IMR-90 (cell line): ENCODE measurements around the gene USP25. TPM values are rescaled to one million over a fixed set of nuclear protein-coding genes. Genes with fewer than 3 reads are reported as not detected.

Experiments
- ATAC-seq: fragments of 200-7000 bp; cut with Tn5 transposase; 2 replicates; pipeline ENCODE4 v1.9.1; 2020; ENCODE audit warnings: low read depth, mild to moderate bottlenecking, moderate library complexity
- BruUV-seq: library from RNA; stranded (reverse); fragments of 400-500 nt; replicated peaks from 2 replicates; lab custom pipeline; 2021; lab: Mats Ljungman, UMichigan
- CTCF ChIA-PET: fragments of 300-600 bp; formaldehyde crosslinking; extraction: SDS; loops from one replicate; lab custom pipeline; 2021; ENCODE audit warnings: antibody characterized with exemption; lab: Yijun Ruan, JAX
- POLR2A ChIA-PET: fragments of 300-600 bp; sonication (Branson Sonifier 250); formaldehyde crosslinking; loops from one replicate; lab custom pipeline; 2022; ENCODE audit warnings: antibody characterized with exemption; ENCODE audit not compliant: unreplicated experiment; lab: Charles Lee
- DNase-seq: peaks from one replicate; pipeline ENCODE4 v3.0.0; 2013
- H2AFZ ChIP-seq: replicated peaks from 2 replicates; pipeline ENCODE3; 2013; ENCODE audit warnings: low read length, mild to moderate bottlenecking; ENCODE audit not compliant: poor library complexity
- H2AK5ac ChIP-seq: 2 replicates; pipeline ENCODE4 v1.6.1; 2013; ENCODE audit warnings: low read depth, low read length, inconsistent platforms
- H2AK9ac ChIP-seq: replicated peaks from 2 replicates; pipeline ENCODE3; 2013; ENCODE audit warnings: mild to moderate bottlenecking, low read depth, low read length, moderate library complexity; ENCODE audit not compliant: poor library complexity
- H2BK120ac ChIP-seq: 2 replicates; pipeline ENCODE4 v1.6.1; 2013; ENCODE audit warnings: low read depth, low read length, inconsistent platforms
- H2BK15ac ChIP-seq: 3 replicates; pipeline ENCODE4 v1.6.1; 2013; ENCODE audit warnings: low read depth, low read length, inconsistent platforms
- H2BK20ac ChIP-seq: 2 replicates; pipeline ENCODE4 v1.6.1; 2013; ENCODE audit warnings: low read depth, mild to moderate bottlenecking, inconsistent platforms, low read length, moderate library complexity
- H2BK5ac ChIP-seq: 2 replicates; pipeline ENCODE4 v1.6.1; 2013; ENCODE audit warnings: mild to moderate bottlenecking, low read depth, low read length, inconsistent platforms; ENCODE audit not compliant: poor library complexity, severe bottlenecking
- H3K14ac ChIP-seq: replicated peaks from 2 replicates; pipeline ENCODE4 v1.6.1; 2013; ENCODE audit warnings: low read depth, low read length, inconsistent platforms
- H3K18ac ChIP-seq: 2 replicates; pipeline ENCODE4 v1.6.1; 2013; ENCODE audit warnings: low read depth, low read length, control low read depth
- H3K23ac ChIP-seq: 2 replicates; pipeline ENCODE4 v1.6.1; 2013; ENCODE audit warnings: low read depth, low read length, inconsistent platforms
- H3K27ac ChIP-seq: 2 replicates; pipeline ENCODE4 v1.5.1; 2013; ENCODE audit warnings: mild to moderate bottlenecking, control low read depth, low read length; ENCODE audit not compliant: insufficient read depth
- H3K27me3 ChIP-seq: 2 replicates; pipeline ENCODE4 v1.6.1; 2013; ENCODE audit warnings: low read length; ENCODE audit not compliant: control insufficient read depth, insufficient read depth
- H3K36me3 ChIP-seq: 2 replicates; pipeline ENCODE4 v1.6.1; 2013; ENCODE audit warnings: low read length, mixed read lengths; ENCODE audit not compliant: control insufficient read depth, insufficient read depth
- H3K4ac ChIP-seq: 2 replicates; pipeline ENCODE4 v1.6.1; 2013; ENCODE audit warnings: low read depth, low read length, inconsistent platforms
- H3K4me1 ChIP-seq: 2 replicates; pipeline ENCODE4 v1.6.1; 2013; ENCODE audit warnings: low read length, mixed read lengths; ENCODE audit not compliant: control insufficient read depth, insufficient read depth
- H3K4me2 ChIP-seq: 2 replicates; pipeline ENCODE4 v1.6.1; 2013; ENCODE audit warnings: low read depth, mild to moderate bottlenecking, control low read depth, low read length, moderate library complexity
- H3K4me3 ChIP-seq: 2 replicates; pipeline ENCODE4 v1.5.1; 2013; ENCODE audit warnings: low read depth, mild to moderate bottlenecking, control low read depth, low read length, moderate library complexity; ENCODE audit not compliant: insufficient read depth
- H3K56ac ChIP-seq: 2 replicates; pipeline ENCODE4 v1.6.1; 2013; ENCODE audit warnings: low read length, inconsistent platforms; ENCODE audit not compliant: insufficient read depth; ENCODE audit errors: extremely low read depth
- H3K79me1 ChIP-seq, 2 experiments: 2 replicates each; pipeline ENCODE4 v1.6.1; 2013; ENCODE audit warnings: low read length in 2 of 2, inconsistent platforms in 1 of 2, low read depth in 1 of 2
- H3K9ac ChIP-seq: 2 replicates; pipeline ENCODE4 v1.6.1; 2013; ENCODE audit warnings: low read depth, low read length, control low read depth
- H3K9me1 ChIP-seq: 2 replicates; pipeline ENCODE4 v1.6.1; 2013; ENCODE audit warnings: low read length, inconsistent platforms; ENCODE audit not compliant: insufficient read depth
- H3K9me3 ChIP-seq: 2 replicates; pipeline ENCODE4 v1.6.1; 2013; ENCODE audit warnings: low read length; ENCODE audit not compliant: control insufficient read depth, insufficient read depth
- H4K20me1 ChIP-seq: 2 replicates; pipeline ENCODE4 v1.6.1; 2013; ENCODE audit warnings: low read length, inconsistent platforms; ENCODE audit not compliant: insufficient read depth
- H4K5ac ChIP-seq: 2 replicates; pipeline ENCODE4 v1.6.1; 2013; ENCODE audit warnings: mild to moderate bottlenecking, low read depth, low read length, control low read depth
- H4K8ac ChIP-seq, 2 experiments: 2 replicates each; pipeline ENCODE4 v1.6.1; 2013; ENCODE audit warnings: low read depth in 2 of 2, low read length in 2 of 2, control low read depth in 1 of 2, inconsistent platforms in 1 of 2
- H4K91ac ChIP-seq: 2 replicates; pipeline ENCODE4 v1.6.1; 2013; ENCODE audit warnings: low read depth, low read length, inconsistent platforms; ENCODE audit not compliant: insufficient read depth
- BHLHE40 ChIP-seq: fragments of 150-350 bp; IDR thresholded peaks from 2 replicates; pipeline ENCODE4 v1.6.1; 2016; ENCODE audit warnings: mild to moderate bottlenecking, low read depth, low read length
- CEBPB ChIP-seq: IDR thresholded peaks from 2 replicates; pipeline ENCODE4 v1.6.1; 2012; ENCODE audit warnings: low read depth, low read length, improper control_type of control experiment
- CHD1 ChIP-seq: IDR thresholded peaks from 2 replicates; pipeline ENCODE4 v1.6.1; 2012; ENCODE audit warnings: low read depth, low read length, improper control_type of control experiment
- MAZ ChIP-seq: IDR thresholded peaks from 2 replicates; pipeline ENCODE4 v1.6.1; 2012; ENCODE audit warnings: low read depth, mild to moderate bottlenecking, low read length, improper control_type of control experiment, moderate library complexity, borderline replicate concordance
- WGBS, 2 experiments: methylation state at CpG; one replicate each; pipeline versions ENCODE4 v1.1.5 to v1.1.7; 2013; ENCODE audit warnings: missing lambda C conversion rate in 2 of 2; ENCODE audit not compliant: insufficient read length in 1 of 2; ENCODE audit errors: extremely low coverage in 2 of 2; 5-methylcytosine and 5-hydroxymethylcytosine counted together
- dilution Hi-C: fragments of 300-500 bp; cut with HindIII; formaldehyde crosslinking; loops from one replicate; pipeline ENCODE4 v1.14.3; 2018; ENCODE audit warnings: low sequenced_read_pairs; ENCODE audit not compliant: unreplicated experiment
- in situ Hi-C: fragments of 300-500 bp; cut with MboI; formaldehyde crosslinking; loops from 3 replicates; pipeline ENCODE4 v1.14.3; 2019; ENCODE audit warnings: low sequenced_read_pairs, inconsistent platforms, mixed read lengths
- intact Hi-C: fragments of 100-400 bp; cut with micrococcal nuclease; formaldehyde crosslinking; loops from 2 replicates; pipeline ENCODE4 v1.10.0; 2022
- polyA plus RNA-seq, 3 experiments: library from polyadenylated mRNA; depleted of rRNA; stranded (reverse); fragments of >200 nt; gene quantifications; 2 replicates each; pipeline ENCODE4 v1.2.3, GENCODE V29; 2012; ENCODE audit warnings: low replicate concordance in 1 of 3
- total RNA-seq: library from RNA; depleted of rRNA; stranded (reverse); fragments of >200 nt; gene quantifications from 2 replicates; pipeline ENCODE4 v1.2.3, GENCODE V29; 2012
- TF ChIP-seq, protein P1 (sequence below): conservative IDR thresholded peaks from 2 replicates; pipeline ENCODE4 v1.5.1; 2012; ENCODE audit warnings: mild to moderate bottlenecking, low read depth, low read length, improper control_type of control experiment

Gene USP25
- total and polyA plus RNA-seq, 2 of the 4 experiments (the other 2 are of a cell fraction), result 9.3 to 23.3 TPM

- Histone ChIP-seq H3K36me3 (no peaks in the 10 kb centered on the region), H3K56ac (no peak overlapping the region), H3K9ac (no peak overlapping the region), H2AK5ac (no peak overlapping the region), H2BK15ac (no peak overlapping the region), H2BK20ac (no peak overlapping the region), H4K20me1 (no peaks in the 10 kb centered on the region; the same call in 1 of the 2 replicates), H3K18ac (no peak overlapping the region), H3K4me1 (peaks cover 7% of the 10 kb centered on the region), H3K4me2 (no peak overlapping the region), H4K91ac (no peak overlapping the region), H3K9me1 (0 out of 2 replicates have a peak, but pooled peaks cover 6% of the 10 kb centered on the region), H2BK120ac (no peak overlapping the region), H2AFZ (no peak overlapping the region), H2AK9ac (no peak overlapping the region), H3K27me3 (no peaks in the 10 kb centered on the region), H2BK5ac (no peak overlapping the region), H3K4me3 (no peak overlapping the region), H3K4ac (no peak overlapping the region), H4K5ac (no peak overlapping the region), H3K79me1 (peaks cover 8 to 30% of the 10 kb centered on the region in 2 experiments; a peak in 3 of 4 replicates), H3K23ac (no peak overlapping the region), H3K9me3 (no peaks in the 10 kb centered on the region), H3K27ac (no peak overlapping the region), H4K8ac (no peak overlapping the region), H3K14ac (no peak overlapping the region)
- no TSS peak for BruUV-seq
- CTCF ChIA-PET, result interaction anchor here (0.6 kb wide), 1 partner anchor 43 kb away, joined by 3 read pairs; no protein-coding TSS in a partner anchor
- no peak for ATAC-seq
- intact Hi-C loops, result no loop called here
- POLR2A ChIA-PET, result no interaction called here
- TF ChIP-seq CEBPB, result no peak
- TF ChIP-seq, protein P1, sequence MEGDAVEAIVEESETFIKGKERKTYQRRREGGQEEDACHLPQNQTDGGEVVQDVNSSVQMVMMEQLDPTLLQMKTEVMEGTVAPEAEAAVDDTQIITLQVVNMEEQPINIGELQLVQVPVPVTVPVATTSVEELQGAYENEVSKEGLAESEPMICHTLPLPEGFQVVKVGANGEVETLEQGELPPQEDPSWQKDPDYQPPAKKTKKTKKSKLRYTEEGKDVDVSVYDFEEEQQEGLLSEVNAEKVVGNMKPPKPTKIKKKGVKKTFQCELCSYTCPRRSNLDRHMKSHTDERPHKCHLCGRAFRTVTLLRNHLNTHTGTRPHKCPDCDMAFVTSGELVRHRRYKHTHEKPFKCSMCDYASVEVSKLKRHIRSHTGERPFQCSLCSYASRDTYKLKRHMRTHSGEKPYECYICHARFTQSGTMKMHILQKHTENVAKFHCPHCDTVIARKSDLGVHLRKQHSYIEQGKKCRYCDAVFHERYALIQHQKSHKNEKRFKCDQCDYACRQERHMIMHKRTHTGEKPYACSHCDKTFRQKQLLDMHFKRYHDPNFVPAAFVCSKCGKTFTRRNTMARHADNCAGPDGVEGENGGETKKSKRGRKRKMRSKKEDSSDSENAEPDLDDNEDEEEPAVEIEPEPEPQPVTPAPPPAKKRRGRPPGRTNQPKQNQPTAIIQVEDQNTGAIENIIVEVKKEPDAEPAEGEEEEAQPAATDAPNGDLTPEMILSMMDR, result no peak
- TF ChIP-seq CHD1, result no peak
- TF ChIP-seq BHLHE40, result no peak
- no peak for TF ChIP-seq MAZ
- in situ Hi-C loops, result no loop called here
- DNase-seq, result no peak
- WGBS, 2 experiments, result no CpG with 5 or more reads among the region's 5 CpGs
- dilution Hi-C loops, result no loop called here
These were observed 38.3 kb downstream of the USP25 start for GRCh38 chr21:15768045-15768601.
